IMR-90 (cell line): Measurements from ENCODE around the gene SARDH. TPM values are rescaled to one million over a fixed set of nuclear protein-coding genes. Genes with fewer than 3 reads are reported as not detected.

ENCODE experiments used
- ATAC-seq: fragments of 200-7000 bp; cut with Tn5 transposase; 2 replicates; pipeline ENCODE4 v1.9.1; 2020; ENCODE audit warnings: low read depth, mild to moderate bottlenecking, moderate library complexity
- BruUV-seq: library from RNA; stranded (reverse); fragments of 400-500 nt; replicated peaks from 2 replicates; lab custom pipeline; 2021; lab: Mats Ljungman, UMichigan
- CTCF ChIA-PET: fragments of 300-600 bp; formaldehyde crosslinking; extraction: SDS; loops from one replicate; lab custom pipeline; 2021; ENCODE audit warnings: antibody characterized with exemption; lab: Yijun Ruan, JAX
- POLR2A ChIA-PET: fragments of 300-600 bp; sonication (Branson Sonifier 250); formaldehyde crosslinking; loops from one replicate; lab custom pipeline; 2022; ENCODE audit warnings: antibody characterized with exemption; ENCODE audit not compliant: unreplicated experiment; lab: Charles Lee
- DNase-seq: peaks from one replicate; pipeline ENCODE4 v3.0.0; 2013
- H2AFZ ChIP-seq: replicated peaks from 2 replicates; pipeline ENCODE3; 2013; ENCODE audit warnings: low read length, mild to moderate bottlenecking; ENCODE audit not compliant: poor library complexity
- H2AK5ac ChIP-seq: 2 replicates; pipeline ENCODE4 v1.6.1; 2013; ENCODE audit warnings: low read depth, low read length, inconsistent platforms
- H2AK9ac ChIP-seq: replicated peaks from 2 replicates; pipeline ENCODE3; 2013; ENCODE audit warnings: mild to moderate bottlenecking, low read depth, low read length, moderate library complexity; ENCODE audit not compliant: poor library complexity
- H2BK120ac ChIP-seq: 2 replicates; pipeline ENCODE4 v1.6.1; 2013; ENCODE audit warnings: low read depth, low read length, inconsistent platforms
- H2BK15ac ChIP-seq: 3 replicates; pipeline ENCODE4 v1.6.1; 2013; ENCODE audit warnings: low read depth, low read length, inconsistent platforms
- H2BK20ac ChIP-seq: 2 replicates; pipeline ENCODE4 v1.6.1; 2013; ENCODE audit warnings: low read depth, mild to moderate bottlenecking, inconsistent platforms, low read length, moderate library complexity
- H2BK5ac ChIP-seq: 2 replicates; pipeline ENCODE4 v1.6.1; 2013; ENCODE audit warnings: mild to moderate bottlenecking, low read depth, low read length, inconsistent platforms; ENCODE audit not compliant: poor library complexity, severe bottlenecking
- H3K14ac ChIP-seq: replicated peaks from 2 replicates; pipeline ENCODE4 v1.6.1; 2013; ENCODE audit warnings: low read depth, low read length, inconsistent platforms
- H3K18ac ChIP-seq: 2 replicates; pipeline ENCODE4 v1.6.1; 2013; ENCODE audit warnings: low read depth, low read length, control low read depth
- H3K23ac ChIP-seq: 2 replicates; pipeline ENCODE4 v1.6.1; 2013; ENCODE audit warnings: low read depth, low read length, inconsistent platforms
- H3K27ac ChIP-seq: 2 replicates; pipeline ENCODE4 v1.5.1; 2013; ENCODE audit warnings: mild to moderate bottlenecking, control low read depth, low read length; ENCODE audit not compliant: insufficient read depth
- H3K27me3 ChIP-seq: 2 replicates; pipeline ENCODE4 v1.6.1; 2013; ENCODE audit warnings: low read length; ENCODE audit not compliant: control insufficient read depth, insufficient read depth
- H3K36me3 ChIP-seq: 2 replicates; pipeline ENCODE4 v1.6.1; 2013; ENCODE audit warnings: low read length, mixed read lengths; ENCODE audit not compliant: control insufficient read depth, insufficient read depth
- H3K4ac ChIP-seq: 2 replicates; pipeline ENCODE4 v1.6.1; 2013; ENCODE audit warnings: low read depth, low read length, inconsistent platforms
- H3K4me1 ChIP-seq: 2 replicates; pipeline ENCODE4 v1.6.1; 2013; ENCODE audit warnings: low read length, mixed read lengths; ENCODE audit not compliant: control insufficient read depth, insufficient read depth
- H3K4me2 ChIP-seq: 2 replicates; pipeline ENCODE4 v1.6.1; 2013; ENCODE audit warnings: low read depth, mild to moderate bottlenecking, control low read depth, low read length, moderate library complexity
- H3K4me3 ChIP-seq: 2 replicates; pipeline ENCODE4 v1.5.1; 2013; ENCODE audit warnings: low read depth, mild to moderate bottlenecking, control low read depth, low read length, moderate library complexity; ENCODE audit not compliant: insufficient read depth
- H3K56ac ChIP-seq: 2 replicates; pipeline ENCODE4 v1.6.1; 2013; ENCODE audit warnings: low read length, inconsistent platforms; ENCODE audit not compliant: insufficient read depth; ENCODE audit errors: extremely low read depth
- H3K79me1 ChIP-seq, 2 experiments: 2 replicates each; pipeline ENCODE4 v1.6.1; 2013; ENCODE audit warnings: low read length in 2 of 2, inconsistent platforms in 1 of 2, low read depth in 1 of 2
- H3K9ac ChIP-seq: 2 replicates; pipeline ENCODE4 v1.6.1; 2013; ENCODE audit warnings: low read depth, low read length, control low read depth
- H3K9me1 ChIP-seq: 2 replicates; pipeline ENCODE4 v1.6.1; 2013; ENCODE audit warnings: low read length, inconsistent platforms; ENCODE audit not compliant: insufficient read depth
- H3K9me3 ChIP-seq: 2 replicates; pipeline ENCODE4 v1.6.1; 2013; ENCODE audit warnings: low read length; ENCODE audit not compliant: control insufficient read depth, insufficient read depth
- H4K20me1 ChIP-seq: 2 replicates; pipeline ENCODE4 v1.6.1; 2013; ENCODE audit warnings: low read length, inconsistent platforms; ENCODE audit not compliant: insufficient read depth
- H4K5ac ChIP-seq: 2 replicates; pipeline ENCODE4 v1.6.1; 2013; ENCODE audit warnings: mild to moderate bottlenecking, low read depth, low read length, control low read depth
- H4K8ac ChIP-seq, 2 experiments: 2 replicates each; pipeline ENCODE4 v1.6.1; 2013; ENCODE audit warnings: low read depth in 2 of 2, low read length in 2 of 2, control low read depth in 1 of 2, inconsistent platforms in 1 of 2
- H4K91ac ChIP-seq: 2 replicates; pipeline ENCODE4 v1.6.1; 2013; ENCODE audit warnings: low read depth, low read length, inconsistent platforms; ENCODE audit not compliant: insufficient read depth
- BHLHE40 ChIP-seq: fragments of 150-350 bp; IDR thresholded peaks from 2 replicates; pipeline ENCODE4 v1.6.1; 2016; ENCODE audit warnings: mild to moderate bottlenecking, low read depth, low read length
- CEBPB ChIP-seq: IDR thresholded peaks from 2 replicates; pipeline ENCODE4 v1.6.1; 2012; ENCODE audit warnings: low read depth, low read length, improper control_type of control experiment
- CHD1 ChIP-seq: IDR thresholded peaks from 2 replicates; pipeline ENCODE4 v1.6.1; 2012; ENCODE audit warnings: low read depth, low read length, improper control_type of control experiment
- FOS ChIP-seq: fragments of 150-350 bp; IDR thresholded peaks from 2 replicates; pipeline ENCODE4 v1.6.1; 2016; ENCODE audit warnings: low read depth, low read length
- MAFK ChIP-seq: IDR thresholded peaks from 2 replicates; pipeline ENCODE4 v1.6.1; 2012; ENCODE audit warnings: low read depth, low read length, improper control_type of control experiment
- MAZ ChIP-seq: IDR thresholded peaks from 2 replicates; pipeline ENCODE4 v1.6.1; 2012; ENCODE audit warnings: low read depth, mild to moderate bottlenecking, low read length, improper control_type of control experiment, moderate library complexity, borderline replicate concordance
- MXI1 ChIP-seq: IDR thresholded peaks from 2 replicates; pipeline ENCODE4 v1.6.1; 2012; ENCODE audit warnings: low read depth, mild to moderate bottlenecking, low read length, moderate library complexity, borderline replicate concordance
- NFE2L2 ChIP-seq: fragments of 150-350 bp; IDR thresholded peaks from 2 replicates; pipeline ENCODE4 v1.6.1; 2016; ENCODE audit warnings: low read depth, mild to moderate bottlenecking, low read length
- POLR2A ChIP-seq: IDR thresholded peaks from 2 replicates; pipeline ENCODE4 v1.6.1; 2012; ENCODE audit warnings: mild to moderate bottlenecking, low read depth, low read length
- RAD21 ChIP-seq: IDR thresholded peaks from 2 replicates; pipeline ENCODE4 v1.6.1; 2012; ENCODE audit warnings: low read length, improper control_type of control experiment
- RCOR1 ChIP-seq: IDR thresholded peaks from 2 replicates; pipeline ENCODE4 v1.6.1; 2012; ENCODE audit warnings: mild to moderate bottlenecking, low read length, improper control_type of control experiment; ENCODE audit not compliant: insufficient replicate concordance
- RFX5 ChIP-seq: IDR thresholded peaks from 2 replicates; pipeline ENCODE4 v1.8.0; 2012; ENCODE audit warnings: low read depth, mild to moderate bottlenecking, low read length, moderate library complexity
- SMC3 ChIP-seq: fragments of 150-350 bp; IDR thresholded peaks from 2 replicates; pipeline ENCODE4 v1.6.1; 2016; ENCODE audit warnings: low read depth, mild to moderate bottlenecking, antibody characterized with exemption, low read length, moderate library complexity
- WGBS, 2 experiments: methylation state at CpG; one replicate each; pipeline versions ENCODE4 v1.1.5 to v1.1.7; 2013; ENCODE audit warnings: missing lambda C conversion rate in 2 of 2; ENCODE audit not compliant: insufficient read length in 1 of 2; ENCODE audit errors: extremely low coverage in 2 of 2; 5-methylcytosine and 5-hydroxymethylcytosine counted together
- dilution Hi-C: fragments of 300-500 bp; cut with HindIII; formaldehyde crosslinking; loops from one replicate; pipeline ENCODE4 v1.14.3; 2018; ENCODE audit warnings: low sequenced_read_pairs; ENCODE audit not compliant: unreplicated experiment
- in situ Hi-C: fragments of 300-500 bp; cut with MboI; formaldehyde crosslinking; loops from 3 replicates; pipeline ENCODE4 v1.14.3; 2019; ENCODE audit warnings: low sequenced_read_pairs, inconsistent platforms, mixed read lengths
- intact Hi-C: fragments of 100-400 bp; cut with micrococcal nuclease; formaldehyde crosslinking; loops from 2 replicates; pipeline ENCODE4 v1.10.0; 2022
- polyA plus RNA-seq, 3 experiments: library from polyadenylated mRNA; depleted of rRNA; stranded (reverse); fragments of >200 nt; gene quantifications; 2 replicates each; pipeline ENCODE4 v1.2.3, GENCODE V29; 2012; ENCODE audit warnings: low replicate concordance in 1 of 3
- total RNA-seq: library from RNA; depleted of rRNA; stranded (reverse); fragments of >200 nt; gene quantifications from 2 replicates; pipeline ENCODE4 v1.2.3, GENCODE V29; 2012
- TF ChIP-seq, protein P1 (sequence below): conservative IDR thresholded peaks from 2 replicates; pipeline ENCODE4 v1.5.1; 2012; ENCODE audit warnings: mild to moderate bottlenecking, low read depth, low read length, improper control_type of control experiment
- TF ChIP-seq, protein P2 (sequence below): fragments of 150-350 bp; IDR thresholded peaks from 2 replicates; pipeline ENCODE4 v1.6.1; 2017; ENCODE audit warnings: mild to moderate bottlenecking, antibody characterized with exemption, low read length, low read depth
- TF ChIP-seq, protein P3 (sequence below): fragments of 150-350 bp; IDR thresholded peaks from 2 replicates; pipeline ENCODE4 v1.6.1; 2016; ENCODE audit warnings: low read depth, mild to moderate bottlenecking, low read length, moderate library complexity, borderline replicate concordance

The SARDH gene
- total and polyA plus RNA-seq, 2 of the 4 experiments (the other 2 are of a cell fraction), result 5.0 to 7.5 TPM

DNA sequence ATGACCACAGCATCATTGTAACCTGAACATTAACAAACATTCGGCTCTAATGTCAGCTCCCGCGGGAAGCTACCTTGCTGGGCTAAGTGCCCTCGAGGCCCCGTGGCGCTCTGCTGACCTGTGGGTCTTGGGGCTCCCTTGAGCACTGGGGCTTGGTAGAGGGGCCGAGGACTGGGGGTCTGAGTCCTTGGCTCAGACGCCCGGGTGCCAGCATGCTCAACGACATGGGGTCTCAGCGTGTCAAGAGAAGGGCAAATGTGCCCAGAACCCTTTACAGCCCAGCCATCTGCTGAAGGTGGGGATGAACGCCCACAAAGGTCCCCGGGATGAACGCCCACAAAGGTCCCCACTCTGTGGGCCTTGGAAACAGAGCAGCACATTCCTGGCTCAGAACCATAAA, 39.7 kb upstream of the SARDH start:
- Histone ChIP-seq H3K27me3 (no peaks in the 10 kb centered on the region), H3K14ac (no peak overlapping the region), H3K9me1 (no peaks in the 10 kb centered on the region; the same call in 1 of the 2 replicates), H3K4me1 (peaks cover 3% of the 10 kb centered on the region; the same call in 1 of the 2 replicates), H4K8ac (no peak overlapping the region), H3K4me2 (no peak overlapping the region), H2BK20ac (no peak overlapping the region), H2BK120ac (no peak overlapping the region), H2BK5ac (no peak overlapping the region), H3K56ac (no peak overlapping the region), H4K5ac (no peak overlapping the region), H4K20me1 (peaks cover 8% of the 10 kb centered on the region; the same call in 1 of the 2 replicates), H3K23ac (no peak overlapping the region), H3K18ac (no peak overlapping the region), H3K9ac (no peak overlapping the region), H2BK15ac (no peak overlapping the region), H3K9me3 (no peaks in the 10 kb centered on the region), H3K27ac (no peak overlapping the region), H2AK9ac (no peak overlapping the region), H2AFZ (no peak overlapping the region), H4K91ac (no peak overlapping the region), H3K79me1 (no peaks in the 10 kb centered on the region), H3K4me3 (no peak overlapping the region), H3K36me3 (peaks cover 53% of the 10 kb centered on the region), H3K4ac (no peak overlapping the region), H2AK5ac (no peak overlapping the region)
- CTCF ChIA-PET, result no interaction called here
- POLR2A ChIA-PET, result no interaction called here
- intact Hi-C loops (no loop called here), in situ Hi-C loops (loop anchor here (25.0 kb wide), 1 partner anchor 359 kb away; the partner anchor contains the start of gene WDR5), dilution Hi-C loops (loop anchor here (25.0 kb wide), 1 partner anchor 234 kb away; no protein-coding TSS in a partner anchor)
- no CpG with 5 or more reads among the region's 14 CpGs for WGBS, 2 experiments
- DNase-seq (no peak), ATAC-seq (no peak)
- no peak for TF ChIP-seq RFX5
- TF ChIP-seq BHLHE40, result no peak
- no peak for TF ChIP-seq RAD21
- TF ChIP-seq, protein P1, sequence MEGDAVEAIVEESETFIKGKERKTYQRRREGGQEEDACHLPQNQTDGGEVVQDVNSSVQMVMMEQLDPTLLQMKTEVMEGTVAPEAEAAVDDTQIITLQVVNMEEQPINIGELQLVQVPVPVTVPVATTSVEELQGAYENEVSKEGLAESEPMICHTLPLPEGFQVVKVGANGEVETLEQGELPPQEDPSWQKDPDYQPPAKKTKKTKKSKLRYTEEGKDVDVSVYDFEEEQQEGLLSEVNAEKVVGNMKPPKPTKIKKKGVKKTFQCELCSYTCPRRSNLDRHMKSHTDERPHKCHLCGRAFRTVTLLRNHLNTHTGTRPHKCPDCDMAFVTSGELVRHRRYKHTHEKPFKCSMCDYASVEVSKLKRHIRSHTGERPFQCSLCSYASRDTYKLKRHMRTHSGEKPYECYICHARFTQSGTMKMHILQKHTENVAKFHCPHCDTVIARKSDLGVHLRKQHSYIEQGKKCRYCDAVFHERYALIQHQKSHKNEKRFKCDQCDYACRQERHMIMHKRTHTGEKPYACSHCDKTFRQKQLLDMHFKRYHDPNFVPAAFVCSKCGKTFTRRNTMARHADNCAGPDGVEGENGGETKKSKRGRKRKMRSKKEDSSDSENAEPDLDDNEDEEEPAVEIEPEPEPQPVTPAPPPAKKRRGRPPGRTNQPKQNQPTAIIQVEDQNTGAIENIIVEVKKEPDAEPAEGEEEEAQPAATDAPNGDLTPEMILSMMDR, result no peak
- no peak for TF ChIP-seq CHD1
- TF ChIP-seq, protein P2, sequence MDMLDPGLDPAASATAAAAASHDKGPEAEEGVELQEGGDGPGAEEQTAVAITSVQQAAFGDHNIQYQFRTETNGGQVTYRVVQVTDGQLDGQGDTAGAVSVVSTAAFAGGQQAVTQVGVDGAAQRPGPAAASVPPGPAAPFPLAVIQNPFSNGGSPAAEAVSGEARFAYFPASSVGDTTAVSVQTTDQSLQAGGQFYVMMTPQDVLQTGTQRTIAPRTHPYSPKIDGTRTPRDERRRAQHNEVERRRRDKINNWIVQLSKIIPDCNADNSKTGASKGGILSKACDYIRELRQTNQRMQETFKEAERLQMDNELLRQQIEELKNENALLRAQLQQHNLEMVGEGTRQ, result no peak
- TF ChIP-seq MAFK, result no peak
- no peak for TF ChIP-seq MXI1
- no peak for TF ChIP-seq FOS
- TF ChIP-seq, protein P3, sequence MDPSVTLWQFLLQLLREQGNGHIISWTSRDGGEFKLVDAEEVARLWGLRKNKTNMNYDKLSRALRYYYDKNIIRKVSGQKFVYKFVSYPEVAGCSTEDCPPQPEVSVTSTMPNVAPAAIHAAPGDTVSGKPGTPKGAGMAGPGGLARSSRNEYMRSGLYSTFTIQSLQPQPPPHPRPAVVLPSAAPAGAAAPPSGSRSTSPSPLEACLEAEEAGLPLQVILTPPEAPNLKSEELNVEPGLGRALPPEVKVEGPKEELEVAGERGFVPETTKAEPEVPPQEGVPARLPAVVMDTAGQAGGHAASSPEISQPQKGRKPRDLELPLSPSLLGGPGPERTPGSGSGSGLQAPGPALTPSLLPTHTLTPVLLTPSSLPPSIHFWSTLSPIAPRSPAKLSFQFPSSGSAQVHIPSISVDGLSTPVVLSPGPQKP, result no peak
- TF ChIP-seq NFE2L2, result no peak
- no peak for TF ChIP-seq RCOR1
- no peak for TF ChIP-seq SMC3
- no peak for TF ChIP-seq POLR2A
- TF ChIP-seq MAZ, result no peak
- no peak for TF ChIP-seq CEBPB
- BruUV-seq, result no TSS peak
